A673 (cell line): ENCODE data around the gene AOPEP. TPM values are rescaled to one million over a fixed set of nuclear protein-coding genes. Genes with fewer than 3 reads are reported as not detected.

Experiments
- BruUV-seq: library from RNA; stranded (reverse); fragments of 400-500 nt; replicated peaks from 2 replicates; lab custom pipeline; 2021; lab: Mats Ljungman, UMichigan
- CTCF ChIA-PET: fragments of 300-600 bp; sonication (Branson Sonifier 250); formaldehyde crosslinking; loops from one replicate; lab custom pipeline; 2022; ENCODE audit warnings: antibody characterized with exemption; lab: Charles Lee
- POLR2A ChIA-PET: fragments of 300-600 bp; sonication (Branson Sonifier 250); formaldehyde crosslinking; loops from one replicate; lab custom pipeline; 2022; ENCODE audit warnings: antibody characterized with exemption; ENCODE audit not compliant: low non-redundant PET; lab: Charles Lee
- DNase-seq: peaks from one replicate; pipeline ENCODE4 v3.0.0-alpha.2; 2015; ENCODE audit warnings: low spot score
- H3K27ac ChIP-seq: fragments of 200-600 bp; sonication (generic); 2 replicates; pipeline ENCODE4 v1.5.1; 2016; ENCODE audit warnings: mixed run types, low read depth, mild to moderate bottlenecking, mixed read lengths, antibody characterized with exemption, low read length; ENCODE audit not compliant: poor library complexity, severe bottlenecking
- H3K27me3 ChIP-seq: fragments of 200-600 bp; sonication (generic); replicated peaks from 2 replicates; pipeline ENCODE4 v1.6.1; 2017; ENCODE audit warnings: mixed run types, low read depth, mild to moderate bottlenecking, mixed read lengths, antibody characterized with exemption, low read length; ENCODE audit not compliant: insufficient read depth, poor library complexity
- H3K36me3 ChIP-seq: fragments of 200-600 bp; sonication (generic); 2 replicates; pipeline ENCODE4 v1.6.1; 2016; ENCODE audit warnings: mixed run types, mild to moderate bottlenecking, mixed read lengths, antibody characterized with exemption, low read length; ENCODE audit not compliant: insufficient read depth, poor library complexity, severe bottlenecking
- H3K4me1 ChIP-seq: fragments of 200-600 bp; sonication (generic); 2 replicates; pipeline ENCODE4 v1.6.1; 2017; ENCODE audit warnings: mixed run types, mild to moderate bottlenecking, mixed read lengths, antibody characterized with exemption, low read length; ENCODE audit not compliant: insufficient read depth, poor library complexity, severe bottlenecking
- H3K4me3 ChIP-seq: fragments of 200-600 bp; sonication (generic); 2 replicates; pipeline ENCODE4 v1.5.1; 2016; ENCODE audit warnings: low read depth, mixed run types, mild to moderate bottlenecking, mixed read lengths, low read length; ENCODE audit not compliant: poor library complexity, severe bottlenecking
- H3K9me3 ChIP-seq: fragments of 200-600 bp; sonication (generic); 2 replicates; pipeline ENCODE4 v1.6.1; 2016; ENCODE audit warnings: mixed run types, low read depth, mild to moderate bottlenecking, mixed read lengths, antibody characterized with exemption, low read length; ENCODE audit not compliant: poor library complexity, severe bottlenecking
- CTCF ChIP-seq: fragments of 300-800, 200-600 bp; sonication (generic); conservative IDR thresholded peaks from 2 replicates; pipeline ENCODE4 v1.5.1; 2017; ENCODE audit warnings: low read depth, mild to moderate bottlenecking, antibody characterized with exemption, low read length, moderate library complexity, mixed read lengths
- EZH2 ChIP-seq: fragments of 200-600 bp; sonication (generic); IDR thresholded peaks from 2 replicates; pipeline ENCODE4 v1.6.1; 2017; ENCODE audit warnings: borderline replicate concordance, low read depth, mild to moderate bottlenecking, mixed read lengths, antibody characterized with exemption, low read length; ENCODE audit not compliant: poor library complexity, severe bottlenecking
- intact Hi-C: fragments of 100-400 bp; cut with micrococcal nuclease; formaldehyde crosslinking; loops from one replicate; pipeline ENCODE4 v1.10.0; 2022; ENCODE audit not compliant: unreplicated experiment
- total RNA-seq: library from RNA; stranded (reverse); gene quantifications from 2 replicates; pipeline ENCODE4 v1.2.3, GENCODE V29; 2021

AOPEP gene
- total RNA-seq, 1 experiment from 2014 or later: 17.5 TPM

- DNase-seq: no peak
- Histone ChIP-seq H3K27ac (no peak overlapping the region), H3K4me1 (peaks cover 33% of the 10 kb centered on the region), H3K9me3 (no peaks in the 10 kb centered on the region), H3K4me3 (no peak overlapping the region), H3K36me3 (peaks cover 3% of the 10 kb centered on the region), H3K27me3 (no peaks in the 10 kb centered on the region)
- no peak for TF ChIP-seq EZH2
- intact Hi-C loops: no loop called here
- BruUV-seq: no TSS peak
- ChIA-PET CTCF (no interaction called here), POLR2A (no interaction called here)
These were observed 296.2 kb downstream of the AOPEP start for GRCh38 chr9:95022657-95023056.

- TF ChIP-seq CTCF (no peak), EZH2 (no peak)
- Histone ChIP-seq H3K36me3 (peaks cover 3% of the 10 kb centered on the region), H3K4me1 (peaks cover 33% of the 10 kb centered on the region), H3K27ac (no peak overlapping the region), H3K4me3 (no peak overlapping the region), H3K9me3 (no peaks in the 10 kb centered on the region), H3K27me3 (no peaks in the 10 kb centered on the region)
- no peak for DNase-seq
- CTCF ChIA-PET: no interaction called here
- POLR2A ChIA-PET: interaction anchor here (0.6 kb wide), 1 partner anchor 642 kb away, joined by 10 read pairs; no protein-coding TSS in a partner anchor
- intact Hi-C loops: no loop called here
- BruUV-seq: no TSS peak
These were observed 296.9 kb downstream of the AOPEP start for GRCh38 chr9:95023217-95024003.

- H3K4me1 ChIP-seq: peaks cover 33% of the 10 kb centered on the region
- H3K36me3 ChIP-seq: no peaks in the 10 kb centered on the region
- no TSS peak for BruUV-seq
- DNase-seq: no peak
- H3K27me3 ChIP-seq: no peaks in the 10 kb centered on the region
- ChIA-PET POLR2A (interaction anchor here (0.6 kb wide), 1 partner anchor 641 kb away, joined by 10 read pairs; no protein-coding TSS in a partner anchor), CTCF (no interaction called here)
- H3K4me3 ChIP-seq: no peak overlapping the region
- no peak for TF ChIP-seq EZH2
- 0 out of 2 replicates have a peak, but pooled peaks have one; percentile 9 for TF ChIP-seq CTCF
- intact Hi-C loops: no loop called here
- H3K9me3 ChIP-seq: no peaks in the 10 kb centered on the region
- H3K27ac ChIP-seq: peak overlapping the region; percentile 45
These were observed 297.7 kb downstream of the AOPEP start for GRCh38 chr9:95024097-95024671.
